ENCODE results near the gene MLC1. TPM values are rescaled to one million over a fixed set of nuclear protein-coding genes. Genes with fewer than 3 reads are reported as not detected.
A peak's percentile ranks its signal among the peaks of the same experiment; 100 is the strongest.

MLC1 gene
- total and polyA plus RNA-seq, 8 donors, result not detected

- intact Hi-C loops (cut with DNase I; ENCODE audit: low total_unique reads), result no loop called here
- DNase-seq, result peak in 1 of 2 donors; percentile 46
- Histone ChIP-seq H3K9me3 (peaks cover 0 to 5% (median 0%) of the 10 kb centered on the region in 4 donors), H3K4me1 (peaks cover 16 to 56% (median 50%) of the 10 kb centered on the region in 4 donors), H3K4me3 (peak overlapping the region in 3 of 4 donors; percentile 22 to 40 (median 28)), H3K27me3 (peaks cover 23 to 82% (median 66%) of the 10 kb centered on the region in 3 donors), H3K36me3 (no peaks in the 10 kb centered on the region), H3K27ac (no peak overlapping the region)
- no peak for TF ChIP-seq CTCF (IDR thresholded peaks at IDR 0.05)
- TF ChIP-seq POLR2A (IDR thresholded peaks at IDR 0.05), result no peak
- no peak for TF ChIP-seq POLR2AphosphoS5 (IDR thresholded peaks at IDR 0.05)
- TF ChIP-seq EP300 (IDR thresholded peaks at IDR 0.05), result no peak
- 3 to 7% (median 3%) methylated on average over 25 to 91 of the region's 91 CpGs for WGBS, 5 donors
Observed at GRCh38 chr22:50014655-50015401, 70.4 kb downstream of the MLC1 start.

GRCh38 chr22:50014053-50014501 is 71.1 kb downstream of the MLC1 start:
- DNase-seq, result peak in 1 of 2 donors; percentile 12

GRCh38 chr22:50012211-50013181 is 72.7 kb downstream of the MLC1 start, which contains the start of gene IL17REL:
IL17REL (minus strand) TSS chr22:50012765; CDS start chr22:50012646, 119 bp downstream.
- TF ChIP-seq POLR2AphosphoS5 (IDR thresholded peaks at IDR 0.05) (no peak), CTCF (IDR thresholded peaks at IDR 0.05) (peak in 1 of 7 experiments; percentile 16), EP300 (IDR thresholded peaks at IDR 0.05) (no peak), POLR2A (IDR thresholded peaks at IDR 0.05) (no peak)
- Histone ChIP-seq H3K36me3 (no peaks in the 10 kb centered on the region), H3K4me3 (peak within 1 kb of the TSS in 1 of 4 donors; percentile 2), H3K4me1 (peaks cover 22 to 64% (median 54%) of the 10 kb centered on the region in 4 donors), H3K27me3 (peaks cover 23 to 86% (median 67%) of the 10 kb centered on the region in 3 donors), H3K27ac (no peak within 1 kb of the TSS), H3K9me3 (no peaks in the 10 kb centered on the region)
- intact Hi-C loops (cut with DNase I; ENCODE audit: low total_unique reads), result no loop called here
- 49 to 60% (median 53%) methylated on average over 15 to 29 of the region's 29 CpGs for WGBS, 5 donors
- DNase-seq, result peak; percentile 55 to 67

More at GRCh38 chr22:50014053-50014501, 71.1 kb downstream of the MLC1 start:
- 40 to 68% (median 45%) methylated on average over 4 to 16 of the region's 16 CpGs for WGBS, 5 donors
- no peak overlapping the region for H3K27ac ChIP-seq
- H3K4me3 ChIP-seq, result peak overlapping the region in 1 of 4 donors; percentile 40
- peaks cover 16 to 56% (median 50%) of the 10 kb centered on the region in 4 donors for H3K4me1 ChIP-seq
- H3K27me3 ChIP-seq, result peaks cover 23 to 89% (median 68%) of the 10 kb centered on the region in 3 donors
- H3K36me3 ChIP-seq, result no peaks in the 10 kb centered on the region
- TF ChIP-seq CTCF (IDR thresholded peaks at IDR 0.05), result no peak
- TF ChIP-seq EP300 (IDR thresholded peaks at IDR 0.05), result no peak
- no peak for TF ChIP-seq POLR2A (IDR thresholded peaks at IDR 0.05)
- no peak for TF ChIP-seq POLR2AphosphoS5 (IDR thresholded peaks at IDR 0.05)
- intact Hi-C loops (cut with DNase I; ENCODE audit: low total_unique reads), result no loop called here
- no peaks in the 10 kb centered on the region for H3K9me3 ChIP-seq

Measured in stomach (tissue), 9 donors.